GM20431 (cell line): Measurements from ENCODE around the gene CC2D1B.

Experiments used
- in situ Hi-C: fragments of 300-500 bp; cut with MseI, MboI; formaldehyde crosslinking; loops from one replicate; pipeline ENCODE4 v1.15.0; 2020; ENCODE audit warnings: low sequenced_read_pairs; ENCODE audit not compliant: unreplicated experiment

CC2D1B gene

GRCh38 chr1:52306227-52307006 lies 59.6 kb downstream of the CC2D1B start:
- in situ Hi-C loops, result no loop called here

DNA sequence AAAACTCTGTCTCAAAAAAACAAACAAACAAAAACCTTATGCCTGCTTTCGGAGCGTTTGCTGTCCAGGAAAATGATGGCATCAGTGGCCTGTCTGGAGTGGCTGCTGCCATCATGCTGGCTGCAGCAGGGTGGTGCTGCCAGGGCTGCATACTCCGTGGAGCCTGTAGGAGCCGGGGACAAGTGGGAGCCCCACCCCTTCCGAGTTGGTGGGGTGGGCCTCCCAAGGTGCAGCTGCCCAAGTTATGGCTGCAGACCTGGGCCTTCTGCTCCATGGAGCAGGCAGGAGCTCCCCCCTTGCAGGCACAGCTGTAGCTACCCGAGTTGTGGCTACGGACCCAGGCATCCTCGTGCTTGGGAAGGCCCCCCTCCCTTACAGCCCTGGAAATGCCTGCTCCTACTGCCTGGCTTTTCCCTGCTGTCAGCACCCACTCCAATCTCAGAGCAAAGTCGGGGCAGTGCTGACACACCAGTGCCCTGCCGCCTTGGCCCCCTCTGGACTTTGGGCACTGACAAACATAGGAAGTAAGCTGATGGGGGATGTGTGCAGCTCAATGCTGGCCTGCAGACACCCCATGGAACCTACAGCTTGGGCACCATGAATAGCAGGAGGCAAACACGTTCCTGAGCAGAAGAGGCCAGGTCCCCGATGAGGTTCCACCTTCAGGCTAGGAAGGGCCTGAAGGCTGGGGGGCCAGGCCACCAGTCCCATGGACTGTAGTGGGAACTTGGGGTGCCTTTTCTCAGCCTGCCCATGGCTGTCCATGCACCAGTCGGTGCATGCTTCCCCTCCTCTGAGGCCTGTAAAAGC lies 60.4 kb downstream of the CC2D1B start:
- in situ Hi-C loops, result no loop called here
